Astrocyte (in vitro differentiated cells and primary cell): ENCODE results near the gene HTT-AS. TPM values are rescaled to one million over a fixed set of nuclear protein-coding genes. Genes with fewer than 3 reads are reported as not detected.

Experiments
- DNase-seq: peaks from one replicate; pipeline ENCODE4 v3.0.0-alpha.2; 2010; ENCODE audit warnings: low read depth
- FAIRE-seq: peaks from 2 replicates; lab custom pipeline; 2011; peaks lifted over from hg19 to GRCh38; lab: Jason Lieb, UNC
- H2AFZ ChIP-seq: 2 replicates; pipeline ENCODE4 v1.6.0; 2012; ENCODE audit warnings: low read depth, low read length, inconsistent platforms
- H3K27ac ChIP-seq: 2 replicates; pipeline ENCODE4 v1.5.1; 2011; ENCODE audit warnings: low read depth, low read length, inconsistent platforms
- H3K27me3 ChIP-seq: 2 replicates; pipeline ENCODE4 v1.6.0; 2011; ENCODE audit warnings: low read length, inconsistent platforms; ENCODE audit not compliant: insufficient read depth
- H3K36me3 ChIP-seq: 2 replicates; pipeline ENCODE4 v1.5.1; 2011; ENCODE audit warnings: low read length, inconsistent platforms; ENCODE audit not compliant: insufficient read depth
- H3K4me1 ChIP-seq: 2 replicates; pipeline ENCODE4 v1.5.1; 2011; ENCODE audit warnings: low read length, inconsistent platforms; ENCODE audit not compliant: insufficient read depth
- H3K4me2 ChIP-seq: 2 replicates; pipeline ENCODE4 v1.6.0; 2012; ENCODE audit warnings: low read length, inconsistent platforms
- H3K4me3 ChIP-seq: 2 replicates; pipeline ENCODE4 v1.5.1; 2011; ENCODE audit warnings: low read depth, mild to moderate bottlenecking, low read length, inconsistent platforms; ENCODE audit not compliant: insufficient read depth
- H3K79me2 ChIP-seq: 2 replicates; pipeline ENCODE4 v1.6.0; 2012; ENCODE audit warnings: mild to moderate bottlenecking, low read length, inconsistent platforms; ENCODE audit not compliant: insufficient read depth
- H3K9ac ChIP-seq: 2 replicates; pipeline ENCODE4 v1.6.0; 2012; ENCODE audit warnings: mild to moderate bottlenecking, low read length, inconsistent platforms
- H3K9me3 ChIP-seq: 2 replicates; pipeline ENCODE4 v1.5.1; 2012; ENCODE audit warnings: low read depth, mild to moderate bottlenecking, low read length, inconsistent platforms; ENCODE audit not compliant: insufficient read depth
- H4K20me1 ChIP-seq: 2 replicates; pipeline ENCODE4 v1.6.0; 2012; ENCODE audit warnings: low read length, inconsistent platforms; ENCODE audit not compliant: insufficient read depth
- H3K27ac Mint-ChIP-seq: one replicate; pipeline ENCODE4 v1.8.0; 2021; ENCODE audit warnings: mild to moderate bottlenecking, mixed read lengths; ENCODE audit not compliant: unreplicated experiment
- H3K27me3 Mint-ChIP-seq: one replicate; pipeline ENCODE4 v1.8.0; 2021; ENCODE audit warnings: low read depth, mixed read lengths; ENCODE audit not compliant: unreplicated experiment
- H3K36me3 Mint-ChIP-seq: one replicate; pipeline ENCODE4 v1.8.0; 2021; ENCODE audit warnings: low read depth, mixed read lengths; ENCODE audit not compliant: unreplicated experiment
- H3K4me1 Mint-ChIP-seq: one replicate; pipeline ENCODE4 v1.8.0; 2021; ENCODE audit warnings: low read depth, mixed read lengths; ENCODE audit not compliant: unreplicated experiment
- H3K4me3 Mint-ChIP-seq: one replicate; pipeline ENCODE4 v1.8.0; 2021; ENCODE audit warnings: mild to moderate bottlenecking, moderate library complexity, mixed read lengths; ENCODE audit not compliant: unreplicated experiment
- H3K9me3 Mint-ChIP-seq: one replicate; pipeline ENCODE4 v1.8.0; 2021; ENCODE audit warnings: mild to moderate bottlenecking, mixed read lengths; ENCODE audit not compliant: unreplicated experiment
- EZH2 ChIP-seq: IDR thresholded peaks from 2 replicates; pipeline ENCODE4 v1.6.1; 2012; ENCODE audit warnings: mild to moderate bottlenecking, low read length, inconsistent platforms; ENCODE audit not compliant: insufficient read depth
- total RNA-seq: library from RNA; stranded (reverse); gene quantifications from 2 replicates; pipeline ENCODE4 v1.2.1, GENCODE V29; 2021
- TF ChIP-seq, protein P1 (sequence below): IDR thresholded peaks from 2 replicates; pipeline ENCODE4 v1.5.1; 2011; ENCODE audit warnings: low read depth, mild to moderate bottlenecking, inconsistent platforms, low read length, moderate library complexity; ENCODE audit not compliant: insufficient read depth

HTT-AS gene
- total RNA-seq, 1 donor from 2014 or later, result not detected

DNA sequence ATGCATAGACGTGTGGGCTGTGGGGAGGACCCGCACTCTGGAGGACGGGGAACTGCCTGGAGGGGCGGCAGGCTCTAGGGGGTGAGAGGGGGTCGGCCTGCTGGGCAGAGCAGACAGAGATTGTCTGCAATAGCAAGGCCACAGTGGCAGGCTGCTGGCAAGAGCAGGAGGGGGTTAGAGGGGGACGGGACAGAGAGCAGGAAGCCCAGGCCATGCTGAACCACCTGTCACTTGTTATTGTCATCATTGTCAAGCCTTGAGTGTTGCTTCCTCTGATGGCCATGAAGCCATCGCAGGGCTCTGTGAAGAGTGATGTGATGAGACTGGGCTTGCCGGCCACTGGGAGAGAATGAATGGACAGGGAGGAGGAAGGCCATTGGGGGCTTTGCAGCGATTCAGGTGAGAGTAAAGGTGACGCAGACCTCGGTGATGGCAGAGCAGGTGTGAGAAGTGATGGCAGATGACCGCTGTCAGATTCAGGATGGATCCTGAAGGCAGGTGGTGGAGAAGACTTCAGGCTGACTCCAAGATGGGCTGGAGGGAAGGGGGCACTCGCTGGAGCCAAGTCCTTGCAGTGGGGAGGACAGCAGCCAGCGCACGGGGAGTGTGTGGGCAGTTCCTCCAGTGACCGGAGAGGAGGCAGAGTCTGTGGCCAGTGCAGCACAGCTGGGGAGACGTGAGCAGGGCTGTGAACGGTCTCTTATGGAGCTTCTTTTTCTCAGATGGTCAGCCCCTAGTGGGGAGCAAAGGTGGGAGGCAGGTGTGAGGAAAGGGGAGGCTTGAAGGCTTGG lies 43.6 kb downstream of the HTT-AS start:
- H3K79me2 ChIP-seq, result no peaks in the 10 kb centered on the region
- no peaks in the 10 kb centered on the region for H3K4me1 ChIP-seq
- peaks cover 2% of the 10 kb centered on the region for H3K27me3 ChIP-seq
- FAIRE-seq (no peak), DNase-seq (no peak)
- no peak overlapping the region for H3K4me2 ChIP-seq
- H3K9me3 ChIP-seq, result no peaks in the 10 kb centered on the region
- peaks cover 50% of the 10 kb centered on the region for H3K27me3 Mint-ChIP-seq
- TF ChIP-seq, protein P1, sequence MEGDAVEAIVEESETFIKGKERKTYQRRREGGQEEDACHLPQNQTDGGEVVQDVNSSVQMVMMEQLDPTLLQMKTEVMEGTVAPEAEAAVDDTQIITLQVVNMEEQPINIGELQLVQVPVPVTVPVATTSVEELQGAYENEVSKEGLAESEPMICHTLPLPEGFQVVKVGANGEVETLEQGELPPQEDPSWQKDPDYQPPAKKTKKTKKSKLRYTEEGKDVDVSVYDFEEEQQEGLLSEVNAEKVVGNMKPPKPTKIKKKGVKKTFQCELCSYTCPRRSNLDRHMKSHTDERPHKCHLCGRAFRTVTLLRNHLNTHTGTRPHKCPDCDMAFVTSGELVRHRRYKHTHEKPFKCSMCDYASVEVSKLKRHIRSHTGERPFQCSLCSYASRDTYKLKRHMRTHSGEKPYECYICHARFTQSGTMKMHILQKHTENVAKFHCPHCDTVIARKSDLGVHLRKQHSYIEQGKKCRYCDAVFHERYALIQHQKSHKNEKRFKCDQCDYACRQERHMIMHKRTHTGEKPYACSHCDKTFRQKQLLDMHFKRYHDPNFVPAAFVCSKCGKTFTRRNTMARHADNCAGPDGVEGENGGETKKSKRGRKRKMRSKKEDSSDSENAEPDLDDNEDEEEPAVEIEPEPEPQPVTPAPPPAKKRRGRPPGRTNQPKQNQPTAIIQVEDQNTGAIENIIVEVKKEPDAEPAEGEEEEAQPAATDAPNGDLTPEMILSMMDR, result no peak
- TF ChIP-seq EZH2, result no peak
- H3K27ac ChIP-seq, result no peak overlapping the region
- H3K27ac Mint-ChIP-seq, result no peak overlapping the region
- H3K4me3 Mint-ChIP-seq, result no peak overlapping the region
- H3K4me3 ChIP-seq, result no peak overlapping the region
- H3K9me3 Mint-ChIP-seq, result no peaks in the 10 kb centered on the region
- H3K36me3 ChIP-seq, result no peaks in the 10 kb centered on the region
- H2AFZ ChIP-seq, result no peak overlapping the region
- H3K36me3 Mint-ChIP-seq, result peaks cover 4% of the 10 kb centered on the region
- H4K20me1 ChIP-seq, result no peaks in the 10 kb centered on the region
- H3K9ac ChIP-seq, result no peak overlapping the region
- no peaks in the 10 kb centered on the region for H3K4me1 Mint-ChIP-seq

DNA sequence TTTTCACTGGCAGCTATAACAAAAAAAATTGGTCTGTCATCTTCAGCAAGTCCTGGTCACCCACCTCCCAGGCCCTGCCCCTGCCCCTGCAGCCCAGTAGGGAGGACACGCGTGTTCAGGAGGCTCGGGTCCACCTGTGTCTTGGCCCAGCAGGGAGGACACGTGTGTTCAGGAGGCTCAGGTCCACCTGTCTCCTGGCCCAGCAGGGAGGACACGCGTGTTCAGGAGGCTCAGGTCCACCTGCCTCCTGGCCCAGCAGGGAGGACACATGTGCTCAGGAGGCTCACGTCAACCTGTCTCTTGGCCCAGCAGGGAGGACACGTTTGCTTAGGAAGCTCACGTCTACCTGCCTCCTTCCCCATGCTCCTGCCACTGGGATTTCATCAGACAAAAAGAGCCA lies 44.9 kb downstream of the HTT-AS start:
- no peaks in the 10 kb centered on the region for H3K4me1 ChIP-seq
- TF ChIP-seq, protein P1, result no peak
- TF ChIP-seq EZH2, result no peak
- FAIRE-seq, result no peak

DNA sequence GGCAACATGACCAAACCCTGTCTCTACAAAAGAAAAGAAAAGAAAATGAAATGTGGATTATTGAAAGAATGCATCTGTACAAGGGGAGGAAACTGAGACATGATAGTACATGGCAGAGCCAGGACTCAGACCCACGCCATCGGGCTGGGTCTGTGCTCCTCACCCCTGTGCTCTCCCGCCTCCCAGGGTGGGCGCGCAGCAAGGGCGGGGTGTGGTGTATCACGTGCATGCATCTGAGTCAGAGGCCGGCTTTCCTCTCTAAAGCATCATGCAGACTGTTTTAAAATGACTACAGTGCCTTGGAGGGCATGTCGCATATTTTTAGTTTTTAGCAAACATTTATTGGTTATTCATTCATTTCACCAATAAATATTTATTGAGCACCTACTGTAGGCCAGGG lies 47.8 kb downstream of the HTT-AS start:
- Histone ChIP-seq H3K9me3 (peaks cover 5% of the 10 kb centered on the region), H3K27me3 (peaks cover 4% of the 10 kb centered on the region), H4K20me1 (no peaks in the 10 kb centered on the region), H3K9ac (no peak overlapping the region), H3K27ac (no peak overlapping the region), H2AFZ (no peak overlapping the region), H3K79me2 (no peaks in the 10 kb centered on the region), H3K4me1 (no peaks in the 10 kb centered on the region), H3K4me3 (no peak overlapping the region), H3K4me2 (no peak overlapping the region), H3K36me3 (no peaks in the 10 kb centered on the region)
- no peaks in the 10 kb centered on the region for H3K4me1 Mint-ChIP-seq
- H3K27ac Mint-ChIP-seq, result no peak overlapping the region
- no peak for TF ChIP-seq EZH2
- TF ChIP-seq, protein P1, result no peak
- no peak overlapping the region for H3K4me3 Mint-ChIP-seq
- H3K36me3 Mint-ChIP-seq, result peaks cover 8% of the 10 kb centered on the region
- no peak for DNase-seq
- H3K27me3 Mint-ChIP-seq, result peaks cover 24% of the 10 kb centered on the region
- peaks cover 15% of the 10 kb centered on the region for H3K9me3 Mint-ChIP-seq
- FAIRE-seq, result no peak

More for the DNA sequence above, 44.9 kb downstream of the HTT-AS start:
- H3K9me3 ChIP-seq, result no peaks in the 10 kb centered on the region
- H3K9ac ChIP-seq, result no peak overlapping the region
- Mint-ChIP-seq H3K4me1 (no peaks in the 10 kb centered on the region), H3K36me3 (peaks cover 4% of the 10 kb centered on the region), H3K27me3 (peaks cover 46% of the 10 kb centered on the region), H3K27ac (no peak overlapping the region), H3K4me3 (no peak overlapping the region), H3K9me3 (no peaks in the 10 kb centered on the region)
- H3K27me3 ChIP-seq, result peaks cover 2% of the 10 kb centered on the region
- no peak for DNase-seq
- H3K27ac ChIP-seq, result no peak overlapping the region
- no peak overlapping the region for H2AFZ ChIP-seq
- no peak overlapping the region for H3K4me3 ChIP-seq
- H4K20me1 ChIP-seq, result no peaks in the 10 kb centered on the region
- no peaks in the 10 kb centered on the region for H3K79me2 ChIP-seq
- no peak overlapping the region for H3K4me2 ChIP-seq
- no peaks in the 10 kb centered on the region for H3K36me3 ChIP-seq
